Ishikawa (cell line): Measurements from ENCODE around the gene PMFBP1.

ENCODE experiments used
- CREB1 ChIP-seq: IDR thresholded peaks from 2 replicates; pipeline ENCODE4 v1.6.1; 2012; ENCODE audit warnings: low read depth
- EP300 ChIP-seq: IDR thresholded peaks from 2 replicates; pipeline ENCODE4 v1.6.1; 2012; ENCODE audit warnings: borderline replicate concordance
- MAX ChIP-seq: IDR thresholded peaks from 2 replicates; pipeline ENCODE4 v1.6.1; 2012
- NFIC ChIP-seq: IDR thresholded peaks from 2 replicates; pipeline ENCODE4 v1.6.1; 2012
- RAD21 ChIP-seq: IDR thresholded peaks from 2 replicates; pipeline ENCODE4 v1.6.1; 2012; ENCODE audit warnings: low read depth
- REST ChIP-seq: IDR thresholded peaks from 2 replicates; pipeline ENCODE4 v1.6.1; 2012; ENCODE audit warnings: low read depth, mild to moderate bottlenecking
- TAF1 ChIP-seq: IDR thresholded peaks from 2 replicates; pipeline ENCODE4 v1.6.1; 2012; ENCODE audit warnings: low read depth, mild to moderate bottlenecking
- TEAD4 ChIP-seq: IDR thresholded peaks from 2 replicates; pipeline ENCODE4 v1.6.1; 2012
- YY1 ChIP-seq: IDR thresholded peaks from 2 replicates; pipeline ENCODE4 v1.6.1; 2012; ENCODE audit warnings: low read depth
- ZBTB7A ChIP-seq: IDR thresholded peaks from 2 replicates; pipeline ENCODE4 v1.6.1; 2012; ENCODE audit warnings: low read depth

GRCh38 chr16:72172105-72173034, at the start of gene PMFBP1:
- TF ChIP-seq MAX (no peak), TAF1 (no peak), ZBTB7A (no peak), RAD21 (no peak), TEAD4 (no peak), EP300 (no peak), REST (no peak), YY1 (no peak), CREB1 (no peak), NFIC (no peak)
